Osteocyte (in vitro differentiated cells): ENCODE results near the gene CCR1. TPM values are rescaled to one million over a fixed set of nuclear protein-coding genes. Genes with fewer than 3 reads are reported as not detected.
"Not testable (repeated sequence)": the region's sequence is repeated elsewhere in the genome, so short reads cannot be mapped to it uniquely, and the experiment has no call there.

Experiments used
- DNase-seq: peaks from one replicate; pipeline ENCODE4 v3.0.0; 2021; ENCODE audit warnings: mixed read lengths; ENCODE audit not compliant: unreplicated experiment; ENCODE audit errors: extremely low spot score
- H3K27ac Mint-ChIP-seq: one replicate; pipeline ENCODE4 v1.8.0; 2021; ENCODE audit warnings: mild to moderate bottlenecking, mixed read lengths; ENCODE audit not compliant: unreplicated experiment
- H3K27me3 Mint-ChIP-seq: one replicate; pipeline ENCODE4 v1.8.0; 2021; ENCODE audit warnings: mixed read lengths; ENCODE audit not compliant: unreplicated experiment
- H3K36me3 Mint-ChIP-seq: one replicate; pipeline ENCODE4 v1.8.0; 2021; ENCODE audit warnings: mixed read lengths; ENCODE audit not compliant: unreplicated experiment
- H3K4me1 Mint-ChIP-seq: one replicate; pipeline ENCODE4 v1.8.0; 2021; ENCODE audit warnings: mixed read lengths; ENCODE audit not compliant: unreplicated experiment
- H3K4me3 Mint-ChIP-seq: one replicate; pipeline ENCODE4 v1.8.0; 2021; ENCODE audit warnings: mild to moderate bottlenecking, moderate library complexity, mixed read lengths; ENCODE audit not compliant: unreplicated experiment
- H3K9me3 Mint-ChIP-seq: one replicate; pipeline ENCODE4 v1.8.0; 2021; ENCODE audit warnings: mixed read lengths; ENCODE audit not compliant: unreplicated experiment
- total RNA-seq: library from RNA; stranded (reverse); gene quantifications from 2 replicates; pipeline ENCODE4 v1.2.1, GENCODE V29; 2021
- TF ChIP-seq, protein P1 (sequence below): fragments of 200-600 bp; sonication (generic); IDR thresholded peaks from 2 replicates; pipeline ENCODE4 v1.5.0; 2021; ENCODE audit warnings: antibody characterized with exemption, mild to moderate bottlenecking, moderate library complexity

The CCR1 gene
- total RNA-seq, 1 donor from 2014 or later = not detected

DNA sequence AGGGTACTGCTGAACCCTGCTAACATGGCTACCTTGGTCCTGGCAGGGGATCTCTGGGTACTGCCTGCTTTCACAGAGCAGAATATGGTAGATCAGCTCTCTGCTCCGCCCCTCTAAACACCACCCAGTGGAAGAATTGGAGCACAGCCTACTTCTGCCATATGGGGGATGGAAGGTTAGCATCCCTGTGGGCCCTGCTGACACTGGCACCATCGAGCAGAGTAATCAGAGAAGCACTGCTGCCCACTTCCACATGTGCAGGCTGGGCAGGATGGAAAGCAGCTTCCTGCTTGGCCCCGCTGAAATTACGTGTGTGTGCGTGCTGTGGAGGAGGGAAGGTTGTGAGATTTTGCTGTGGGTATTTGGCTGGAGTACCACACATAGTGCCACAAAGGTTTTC lies 24.8 kb downstream of the CCR1 start:
- Mint-ChIP-seq H3K4me1 (no peaks in the 10 kb centered on the region), H3K4me3 (no peak overlapping the region), H3K27ac (no peak overlapping the region), H3K36me3 (no peaks in the 10 kb centered on the region), H3K27me3 (peaks cover 2% of the 10 kb centered on the region), H3K9me3 (no peaks in the 10 kb centered on the region)
- TF ChIP-seq, protein P1, sequence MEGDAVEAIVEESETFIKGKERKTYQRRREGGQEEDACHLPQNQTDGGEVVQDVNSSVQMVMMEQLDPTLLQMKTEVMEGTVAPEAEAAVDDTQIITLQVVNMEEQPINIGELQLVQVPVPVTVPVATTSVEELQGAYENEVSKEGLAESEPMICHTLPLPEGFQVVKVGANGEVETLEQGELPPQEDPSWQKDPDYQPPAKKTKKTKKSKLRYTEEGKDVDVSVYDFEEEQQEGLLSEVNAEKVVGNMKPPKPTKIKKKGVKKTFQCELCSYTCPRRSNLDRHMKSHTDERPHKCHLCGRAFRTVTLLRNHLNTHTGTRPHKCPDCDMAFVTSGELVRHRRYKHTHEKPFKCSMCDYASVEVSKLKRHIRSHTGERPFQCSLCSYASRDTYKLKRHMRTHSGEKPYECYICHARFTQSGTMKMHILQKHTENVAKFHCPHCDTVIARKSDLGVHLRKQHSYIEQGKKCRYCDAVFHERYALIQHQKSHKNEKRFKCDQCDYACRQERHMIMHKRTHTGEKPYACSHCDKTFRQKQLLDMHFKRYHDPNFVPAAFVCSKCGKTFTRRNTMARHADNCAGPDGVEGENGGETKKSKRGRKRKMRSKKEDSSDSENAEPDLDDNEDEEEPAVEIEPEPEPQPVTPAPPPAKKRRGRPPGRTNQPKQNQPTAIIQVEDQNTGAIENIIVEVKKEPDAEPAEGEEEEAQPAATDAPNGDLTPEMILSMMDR = no peak
- no peak for DNase-seq

DNA sequence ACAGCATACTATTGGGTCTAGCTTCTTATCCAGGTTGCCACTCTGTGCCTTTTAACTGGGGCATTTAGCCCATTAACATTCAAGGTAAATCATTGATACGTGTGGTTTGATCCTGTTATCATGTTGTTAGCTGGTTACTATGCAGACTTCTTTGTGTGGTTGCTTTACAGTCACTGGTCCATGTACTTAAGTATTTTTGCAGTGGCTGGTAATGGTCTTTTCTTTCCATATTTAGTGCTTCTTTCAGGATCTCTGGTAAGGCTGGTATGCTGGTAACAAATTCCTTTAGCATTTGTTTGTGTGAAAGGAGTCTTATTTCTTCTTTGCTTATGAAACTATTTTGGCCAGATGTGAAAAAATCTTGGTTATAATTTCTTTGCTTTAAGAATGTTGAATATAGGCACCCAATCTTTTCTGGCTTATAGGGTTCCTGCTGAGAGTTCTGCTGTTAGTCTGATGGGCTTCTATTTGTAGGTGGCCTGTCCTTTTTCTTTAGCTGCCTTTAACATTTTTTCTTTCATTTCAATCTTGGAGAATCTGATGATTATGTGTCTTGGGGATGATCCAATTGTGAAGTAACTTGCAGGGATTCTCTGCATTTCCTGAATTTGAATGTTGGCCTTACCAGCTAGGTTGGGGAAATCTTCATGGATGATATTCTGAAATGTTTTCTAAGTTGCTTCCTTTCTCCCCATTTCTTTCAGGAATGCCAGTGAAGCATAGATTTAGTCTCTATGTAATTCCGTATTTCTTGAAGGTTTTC lies 39.3 kb downstream of the CCR1 start:
- no peak for DNase-seq
- H3K9me3 Mint-ChIP-seq = peaks cover 10% of the 10 kb centered on the region
- H3K36me3 Mint-ChIP-seq = no peaks in the 10 kb centered on the region
- H3K4me1 Mint-ChIP-seq = no peaks in the 10 kb centered on the region
- TF ChIP-seq, protein P1 = no peak
- H3K27me3 Mint-ChIP-seq = peaks cover 26% of the 10 kb centered on the region
- no peak overlapping the region for H3K27ac Mint-ChIP-seq
- no peak overlapping the region for H3K4me3 Mint-ChIP-seq

DNA sequence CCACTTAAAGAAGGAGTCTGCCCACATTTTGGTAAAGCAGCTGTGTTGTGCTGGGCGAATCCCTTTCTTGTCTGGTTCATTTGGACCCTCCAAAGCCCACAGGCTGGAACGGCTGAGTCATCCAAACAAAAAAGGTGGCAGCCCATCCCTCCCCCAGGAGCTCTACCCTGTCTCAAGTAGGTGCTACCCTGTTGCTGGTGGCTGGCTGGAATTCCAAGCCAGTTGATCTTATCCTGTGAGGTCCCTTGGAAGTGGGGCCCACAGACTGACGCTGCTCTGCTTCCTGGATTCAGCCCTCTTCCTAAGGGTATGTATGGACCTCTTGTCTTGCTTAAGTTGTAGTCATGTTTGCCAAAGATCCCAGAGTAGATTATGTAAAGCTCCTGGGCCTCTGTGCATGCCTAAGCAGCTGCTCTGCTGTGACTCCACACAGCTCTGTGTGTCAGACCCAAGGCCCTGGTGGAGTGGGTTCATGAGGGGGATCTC lies 44.5 kb downstream of the CCR1 start:
- no peak for DNase-seq

DNA sequence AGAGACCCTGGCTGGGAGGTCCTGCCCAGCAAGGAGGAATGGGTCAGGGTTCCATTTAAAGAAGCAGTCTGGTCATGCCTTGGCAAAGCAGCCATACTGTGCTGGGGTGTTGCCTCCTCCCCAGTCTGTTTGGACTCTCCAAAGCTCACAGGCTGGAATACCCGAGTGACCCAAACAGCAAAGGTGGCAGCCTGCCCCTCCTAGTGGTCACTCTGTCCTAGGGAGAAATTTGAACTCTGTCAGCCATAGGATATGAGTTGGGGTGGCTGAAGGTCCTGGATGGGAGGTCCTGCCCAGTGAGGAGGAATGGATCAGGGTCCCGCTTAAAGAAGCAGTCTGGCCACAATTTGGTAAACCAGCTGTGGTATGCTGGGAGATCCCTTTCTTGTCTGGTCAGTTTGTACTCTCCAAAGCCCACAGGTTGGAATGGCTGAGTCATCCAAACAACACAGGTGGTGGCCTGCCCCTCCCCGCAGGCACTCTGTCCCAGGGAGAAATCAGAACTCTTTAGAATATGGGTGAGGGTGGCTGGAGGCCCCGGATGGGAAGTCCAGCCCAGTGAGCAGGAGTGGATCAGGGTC lies 45.0 kb downstream of the CCR1 start:
- Mint-ChIP-seq H3K4me1 (no peaks in the 10 kb centered on the region), H3K36me3 (no peaks in the 10 kb centered on the region), H3K27me3 (peaks cover 39% of the 10 kb centered on the region), H3K9me3 (peaks cover 10% of the 10 kb centered on the region), H3K27ac (no peak overlapping the region), H3K4me3 (no peak overlapping the region)
- TF ChIP-seq, protein P1 = no peak
- no peak for DNase-seq

More for the DNA sequence above, 44.5 kb downstream of the CCR1 start:
- H3K9me3 Mint-ChIP-seq = peaks cover 10% of the 10 kb centered on the region
- no peak overlapping the region for H3K27ac Mint-ChIP-seq
- H3K36me3 Mint-ChIP-seq = no peaks in the 10 kb centered on the region
- H3K4me3 Mint-ChIP-seq = no peak overlapping the region
- TF ChIP-seq, protein P1 = no peak
- peaks cover 33% of the 10 kb centered on the region for H3K27me3 Mint-ChIP-seq
- no peaks in the 10 kb centered on the region for H3K4me1 Mint-ChIP-seq

DNA sequence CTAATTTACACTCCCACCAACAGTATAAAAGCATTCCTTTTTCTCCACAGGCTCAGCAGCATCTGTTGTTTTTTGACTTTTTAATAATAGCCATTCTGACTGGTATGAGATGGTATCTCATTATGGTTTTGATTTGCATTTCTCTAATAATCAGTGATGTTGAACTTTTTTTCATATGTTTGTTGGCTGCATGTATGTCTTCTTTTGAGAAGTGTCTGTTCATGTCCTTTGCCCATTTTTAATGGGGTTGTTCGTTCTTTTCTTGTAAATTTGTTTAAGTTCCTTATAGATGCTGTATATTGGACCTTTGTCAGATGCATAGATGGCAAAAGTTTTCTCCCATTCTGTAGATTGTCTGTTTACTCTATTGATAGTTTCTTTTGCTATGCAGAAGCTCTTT lies 50.4 kb downstream of the CCR1 start:
- not testable (repeated sequence) for H3K27ac Mint-ChIP-seq, H3K4me1 Mint-ChIP-seq, DNase-seq, H3K36me3 Mint-ChIP-seq, H3K4me3 Mint-ChIP-seq, H3K9me3 Mint-ChIP-seq
- peaks cover 51% of the 10 kb centered on the region for H3K27me3 Mint-ChIP-seq
